BJ (cell line): ENCODE measurements around the gene LIPM. TPM values are rescaled to one million over a fixed set of nuclear protein-coding genes. Genes with fewer than 3 reads are reported as not detected.

ENCODE experiments used
- CTCF ChIA-PET: fragments of 350-600 bp; formaldehyde crosslinking; extraction: SDS; loops from one replicate; lab custom pipeline; 2021; ENCODE audit warnings: antibody characterized with exemption, inconsistent platforms; lab: Yijun Ruan, JAX
- POLR2A ChIA-PET: fragments of 300-600 bp; sonication (Branson Sonifier 250); formaldehyde crosslinking; extraction: SDS; loops from one replicate; lab custom pipeline; 2021; ENCODE audit warnings: antibody characterized with exemption; lab: Charles Lee
- DNase-seq: peaks from one replicate; pipeline ENCODE4 v3.0.0-alpha.2; 2011; ENCODE audit warnings: low read depth
- H3K27me3 ChIP-seq: 2 replicates; pipeline ENCODE4 v1.6.0; 2011; ENCODE audit warnings: low read length; ENCODE audit not compliant: control insufficient read depth, insufficient read depth
- H3K36me3 ChIP-seq: 2 replicates; pipeline ENCODE4 v1.5.1; 2011; ENCODE audit warnings: low read length; ENCODE audit not compliant: control insufficient read depth, insufficient read depth
- H3K4me3 ChIP-seq: 2 replicates; pipeline ENCODE4 v1.5.1; 2011; ENCODE audit warnings: low read depth, mild to moderate bottlenecking, control low read depth, low read length
- polyA plus RNA-seq: library from polyadenylated mRNA; depleted of rRNA; stranded (reverse); fragments of >200 nt; gene quantifications from 2 replicates; pipeline ENCODE4 v1.2.3, GENCODE V29; 2011
- TF ChIP-seq, protein P1 (sequence below): IDR thresholded peaks from 2 replicates; pipeline ENCODE4 v1.5.1; 2011; ENCODE audit warnings: low read depth, mild to moderate bottlenecking, control low read depth, inconsistent platforms, low read length, moderate library complexity; ENCODE audit not compliant: insufficient read depth

Gene LIPM
- polyA plus RNA-seq, 1 experiment, result not detected

DNA sequence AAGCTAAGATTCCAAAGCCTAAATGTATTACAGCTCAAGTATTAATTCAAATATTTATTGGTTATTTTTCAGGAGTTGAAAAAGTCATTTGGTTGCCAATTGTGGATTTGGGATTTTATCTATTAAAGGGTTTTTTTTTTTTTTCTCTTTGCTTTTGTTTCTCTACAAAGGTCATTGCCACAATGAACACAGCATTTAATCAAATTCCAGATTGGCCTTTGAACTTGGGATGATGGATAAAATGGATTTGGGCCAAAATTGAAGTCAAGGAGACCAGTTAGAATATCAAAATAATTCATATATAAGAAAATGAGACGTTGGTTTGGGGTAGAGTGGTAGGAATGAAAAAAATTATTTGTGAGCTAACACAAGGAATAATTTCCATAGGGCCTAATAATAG is 33.1 kb upstream of the LIPM start:
- DNase-seq, result no peak
- no peaks in the 10 kb centered on the region for H3K27me3 ChIP-seq
- ChIA-PET CTCF (interaction anchor here (1.2 kb wide), 1 partner anchor 33 kb away, joined by 3 read pairs; no protein-coding TSS in a partner anchor), POLR2A (no interaction called here)
- H3K36me3 ChIP-seq, result no peaks in the 10 kb centered on the region
- TF ChIP-seq, protein P1, sequence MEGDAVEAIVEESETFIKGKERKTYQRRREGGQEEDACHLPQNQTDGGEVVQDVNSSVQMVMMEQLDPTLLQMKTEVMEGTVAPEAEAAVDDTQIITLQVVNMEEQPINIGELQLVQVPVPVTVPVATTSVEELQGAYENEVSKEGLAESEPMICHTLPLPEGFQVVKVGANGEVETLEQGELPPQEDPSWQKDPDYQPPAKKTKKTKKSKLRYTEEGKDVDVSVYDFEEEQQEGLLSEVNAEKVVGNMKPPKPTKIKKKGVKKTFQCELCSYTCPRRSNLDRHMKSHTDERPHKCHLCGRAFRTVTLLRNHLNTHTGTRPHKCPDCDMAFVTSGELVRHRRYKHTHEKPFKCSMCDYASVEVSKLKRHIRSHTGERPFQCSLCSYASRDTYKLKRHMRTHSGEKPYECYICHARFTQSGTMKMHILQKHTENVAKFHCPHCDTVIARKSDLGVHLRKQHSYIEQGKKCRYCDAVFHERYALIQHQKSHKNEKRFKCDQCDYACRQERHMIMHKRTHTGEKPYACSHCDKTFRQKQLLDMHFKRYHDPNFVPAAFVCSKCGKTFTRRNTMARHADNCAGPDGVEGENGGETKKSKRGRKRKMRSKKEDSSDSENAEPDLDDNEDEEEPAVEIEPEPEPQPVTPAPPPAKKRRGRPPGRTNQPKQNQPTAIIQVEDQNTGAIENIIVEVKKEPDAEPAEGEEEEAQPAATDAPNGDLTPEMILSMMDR, result no peak
- H3K4me3 ChIP-seq, result no peak overlapping the region

DNA sequence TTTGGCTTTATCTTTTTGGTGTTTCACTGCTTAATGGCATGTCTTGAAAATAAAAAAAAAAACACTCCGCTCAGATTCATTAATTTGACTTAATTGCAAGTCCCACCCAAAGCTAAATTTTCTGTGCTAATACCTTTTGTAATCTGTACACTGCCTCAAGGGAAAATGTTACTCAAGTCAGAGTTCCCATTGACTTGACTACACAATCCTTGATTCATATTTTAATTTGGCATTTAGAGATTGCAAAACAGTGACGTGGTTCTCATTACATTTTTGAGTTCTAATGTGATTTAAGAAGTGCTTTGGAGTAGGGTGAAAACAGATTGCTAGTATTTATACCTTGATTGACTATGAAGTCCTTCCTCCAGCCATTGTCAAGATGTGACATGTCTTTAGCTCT is 21.3 kb upstream of the LIPM start:
- ChIA-PET POLR2A (no interaction called here), CTCF (no interaction called here)
- DNase-seq, result no peak
- Histone ChIP-seq H3K36me3 (no peaks in the 10 kb centered on the region), H3K4me3 (no peak overlapping the region), H3K27me3 (peaks cover 1% of the 10 kb centered on the region; the same call in 1 of the 2 replicates)
- TF ChIP-seq, protein P1, result no peak

DNA sequence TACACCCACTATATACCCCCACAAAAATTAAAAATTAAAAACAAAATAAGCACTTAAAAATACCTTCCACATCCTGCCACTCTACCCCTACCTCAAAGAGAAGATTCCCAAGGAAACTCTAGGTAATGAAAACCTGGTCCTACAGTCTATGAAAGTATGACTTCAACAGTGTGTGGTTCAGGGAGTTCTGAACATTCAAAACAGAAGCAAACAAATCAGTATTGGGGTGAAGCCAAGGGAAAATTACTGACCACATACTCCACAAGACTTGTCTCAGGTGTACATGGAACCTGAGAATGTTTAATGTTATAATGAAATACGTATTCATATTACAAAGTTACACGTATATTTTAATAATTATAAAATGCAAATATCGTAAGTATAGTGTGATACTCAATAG is 20.3 kb upstream of the LIPM start:
- POLR2A ChIA-PET, result no interaction called here
- TF ChIP-seq, protein P1, result no peak
- no peak for DNase-seq
- CTCF ChIA-PET, result interaction anchor here (0.6 kb wide), 1 partner anchor 49 kb away, joined by 3 read pairs; no protein-coding TSS in a partner anchor
- H3K27me3 ChIP-seq, result peaks cover 1% of the 10 kb centered on the region; the same call in 1 of the 2 replicates
- H3K36me3 ChIP-seq, result no peaks in the 10 kb centered on the region
- no peak overlapping the region for H3K4me3 ChIP-seq

DNA sequence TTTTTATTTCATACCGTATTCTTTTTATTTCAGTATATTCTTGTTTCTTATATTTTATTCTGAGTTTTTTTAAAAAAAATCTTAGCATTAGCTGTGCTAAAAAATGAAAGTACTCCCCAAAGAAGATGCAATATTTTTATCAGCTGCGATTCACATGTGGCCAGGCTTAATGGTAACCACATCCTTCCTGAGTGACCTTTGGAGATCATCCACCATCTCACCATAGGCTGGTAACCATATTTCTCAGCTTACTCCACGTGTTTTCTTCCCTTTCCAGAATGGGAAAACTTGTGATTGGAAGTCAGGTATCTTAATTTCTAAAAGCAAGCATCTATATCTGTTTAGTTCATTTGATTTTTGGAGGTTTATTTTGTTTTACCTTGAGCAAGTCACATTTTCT is 18.8 kb upstream of the LIPM start:
- Histone ChIP-seq H3K4me3 (no peak overlapping the region), H3K27me3 (no peaks in the 10 kb centered on the region), H3K36me3 (no peaks in the 10 kb centered on the region)
- ChIA-PET CTCF (interaction anchor here (0.6 to 0.8 kb wide), 2 partner anchors 26 to 93 kb away, joined by 3 to 4 read pairs; no protein-coding TSS in a partner anchor), POLR2A (no interaction called here)
- DNase-seq, result no peak
- TF ChIP-seq, protein P1, result no peak

DNA sequence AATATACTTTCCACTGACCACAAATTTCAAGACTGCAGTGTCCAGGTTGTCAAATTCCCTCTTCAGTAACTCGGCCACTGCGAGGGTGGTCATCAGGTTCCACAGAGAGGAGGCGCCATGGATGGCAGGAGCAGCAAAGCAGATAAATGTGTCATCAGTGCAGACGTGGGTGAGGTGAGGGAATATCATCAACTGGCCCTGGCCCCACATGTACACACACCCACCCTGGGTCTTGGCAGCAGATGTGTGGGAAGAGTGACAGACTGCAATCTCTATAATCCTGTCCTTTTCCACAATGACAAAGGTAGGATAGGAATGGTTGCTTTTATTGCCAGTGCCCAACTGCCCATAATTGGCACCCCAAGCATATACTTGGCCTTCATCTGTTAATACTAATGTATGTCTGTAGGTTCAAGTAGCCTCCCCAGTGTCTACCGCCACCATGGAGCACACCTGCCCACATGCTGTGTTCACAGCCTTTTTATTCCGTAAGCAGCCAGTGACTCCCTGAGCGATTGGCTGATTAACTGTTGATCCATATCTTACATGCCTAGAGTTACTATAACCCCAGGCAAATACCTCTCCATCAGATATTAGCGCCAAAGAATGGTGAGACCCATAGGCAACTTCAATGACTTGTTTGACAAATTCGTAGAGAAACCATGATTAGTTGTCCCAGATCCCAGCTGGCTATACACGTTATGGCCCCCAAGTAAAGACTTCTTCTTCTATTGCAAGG is 16.3 kb upstream of the LIPM start:
- Histone ChIP-seq H3K36me3 (no peaks in the 10 kb centered on the region), H3K4me3 (no peak overlapping the region), H3K27me3 (no peaks in the 10 kb centered on the region)
- TF ChIP-seq, protein P1, result no peak
- ChIA-PET POLR2A (no interaction called here), CTCF (no interaction called here)
- no peak for DNase-seq
